Cardiac septum (tissue), 1 donor: ENCODE measurements around the gene FBN1. TPM values are rescaled to one million over a fixed set of nuclear protein-coding genes. Genes with fewer than 3 reads are reported as not detected.

ENCODE experiments used
- DNase-seq: peaks from one replicate; pipeline ENCODE4 v3.0.0-alpha.2; 2020; ENCODE audit warnings: low spot score
- intact Hi-C: fragments of 100-400 bp; cut with DNase I; formaldehyde crosslinking; loops from one replicate; pipeline ENCODE4 v1.14.0; 2022
- long read RNA-seq: library from polyadenylated mRNA; unstranded; transcript quantifications from one replicate; pipeline ENCODE4 v2.0.0, GENCODE V29; 2021
- total RNA-seq: library from RNA; stranded (reverse); fragmentation: NEBNext Ultra II Directional; extraction: Animal tissue kit (Norgen Biotek cat#: 25700); gene quantifications from one replicate; pipeline ENCODE4 v1.2.1, GENCODE V29; 2021
- donor health status: DM: no; HTN: no; CAD: no.

FBN1 gene
- total RNA-seq = 32.1 TPM
- long read RNA-seq, partial matches to known transcripts = 5 of 7 reads
- long read RNA-seq, other reads (novel, unspliced or antisense) = 2 of 7 reads

GRCh38 chr15:48645558-48646330 is at the start of gene FBN1:
Gene FBN1 (minus strand): TSS chr15:48645709. CDS start chr15:48644769, 940 bp downstream.
- DNase-seq = peak; percentile 82
- intact Hi-C loops = loop anchor here (5.0 to 10.0 kb wide), 3 partner anchors 81 to 288 kb away; no protein-coding TSS in a partner anchor

GRCh38 chr15:48693484-48693883 is 48.0 kb upstream of the FBN1 start:
- no peak for DNase-seq
- intact Hi-C loops = no loop called here

- DNase-seq = no peak
- intact Hi-C loops = no loop called here
Measured at GRCh38 chr15:48688493-48688892, 43.0 kb upstream of the FBN1 start.

GRCh38 chr15:48683991-48684765 is 38.7 kb upstream of the FBN1 start:
- intact Hi-C loops = no loop called here

GRCh38 chr15:48682942-48683651 is 37.6 kb upstream of the FBN1 start:
- intact Hi-C loops = no loop called here
- no peak for DNase-seq

More at GRCh38 chr15:48683991-48684765, 38.7 kb upstream of the FBN1 start:
- no peak for DNase-seq

GRCh38 chr15:48681353-48681752 is 35.8 kb upstream of the FBN1 start:
- DNase-seq = no peak
- intact Hi-C loops = no loop called here

GRCh38 chr15:48680841-48681240 is 35.3 kb upstream of the FBN1 start:
- intact Hi-C loops = no loop called here
- DNase-seq = no peak

GRCh38 chr15:48679952-48680351 is 34.4 kb upstream of the FBN1 start:
- intact Hi-C loops = no loop called here
- DNase-seq = no peak

GRCh38 chr15:48678851-48679250 is 33.3 kb upstream of the FBN1 start:
- no peak for DNase-seq
- intact Hi-C loops = no loop called here

GRCh38 chr15:48677821-48678220 is 32.3 kb upstream of the FBN1 start:
- DNase-seq = no peak
- intact Hi-C loops = no loop called here

- intact Hi-C loops = no loop called here
- no peak for DNase-seq
Measured at GRCh38 chr15:48675436-48675835, 29.9 kb upstream of the FBN1 start.

- DNase-seq = no peak
- intact Hi-C loops = no loop called here
Measured at GRCh38 chr15:48674876-48675275, 29.4 kb upstream of the FBN1 start.

- intact Hi-C loops = no loop called here
- DNase-seq = no peak
Measured at GRCh38 chr15:48672206-48672605, 26.7 kb upstream of the FBN1 start.

- DNase-seq = no peak
Measured at GRCh38 chr15:48671103-48672022, 25.9 kb upstream of the FBN1 start.

GRCh38 chr15:48667701-48668100 is 22.2 kb upstream of the FBN1 start:
- intact Hi-C loops = no loop called here
- no peak for DNase-seq

More at GRCh38 chr15:48671103-48672022, 25.9 kb upstream of the FBN1 start:
- intact Hi-C loops = no loop called here

GRCh38 chr15:48664436-48664835 is 18.9 kb upstream of the FBN1 start:
- intact Hi-C loops = no loop called here
- no peak for DNase-seq

- intact Hi-C loops = no loop called here
- DNase-seq = no peak
Measured at GRCh38 chr15:48657950-48658591, 12.6 kb upstream of the FBN1 start.

- intact Hi-C loops = no loop called here
Measured at GRCh38 chr15:48654801-48655200, 9.3 kb upstream of the FBN1 start.

More at GRCh38 chr15:48654801-48655200, 9.3 kb upstream of the FBN1 start:
- no peak for DNase-seq
